HepG2 (cell line): Measurements from ENCODE around the gene FEM1B. TPM values are rescaled to one million over a fixed set of nuclear protein-coding genes. Genes with fewer than 3 reads are reported as not detected.

Experiments
- ATAC-seq: fragments of 200-7000 bp; cut with Tn5 transposase; 3 replicates; pipeline ENCODE4 v1.9.1; 2020; ENCODE audit warnings: mild to moderate bottlenecking, moderate library complexity
- BruUV-seq: library from RNA; stranded (reverse); fragments of 400-500 nt; replicated peaks from 2 replicates; lab custom pipeline; 2021; lab: Mats Ljungman, UMichigan
- CTCF ChIA-PET: fragments of 300-600 bp; formaldehyde crosslinking; extraction: SDS; loops from one replicate; lab custom pipeline; 2021; ENCODE audit warnings: low total read pairs, inconsistent platforms, low intra/inter-chr PET ratio; lab: Yijun Ruan, JAX
- POLR2A ChIA-PET: fragments of 350-600 bp; sonication (Branson Sonifier 250); formaldehyde crosslinking; loops from one replicate; lab custom pipeline; 2020; ENCODE audit warnings: antibody characterized with exemption, inconsistent platforms; lab: Yijun Ruan, JAX
- DNase-seq: peaks from one replicate; pipeline ENCODE4 v3.0.0-alpha.2; 2015; ENCODE audit warnings: low spot score
- FAIRE-seq: peaks from 3 replicates; lab custom pipeline; 2011; peaks lifted over from hg19 to GRCh38; lab: Jason Lieb, UNC
- H2AFZ ChIP-seq: one replicate; pipeline ENCODE4 v1.6.1; 2011; ENCODE audit warnings: low read length, inconsistent platforms
- H3K27ac ChIP-seq: fragments of 300-600 bp; 3 replicates; pipeline ENCODE4 v1.8.0; 2011; ENCODE audit warnings: mixed run types, mild to moderate bottlenecking, mixed read lengths, low read length, inconsistent platforms; ENCODE audit not compliant: insufficient read depth; ENCODE audit errors: extremely low read length
- H3K27me3 ChIP-seq, 2 experiments: fragments of 200-600 bp in 1 of 2; 2 replicates in 1 of 2; 3 replicates in 1 of 2; pipeline versions ENCODE4 v1.6.0 to v1.8.0; 2011; ENCODE audit warnings: low read length in 2 of 2, mild to moderate bottlenecking in 2 of 2, moderate library complexity in 2 of 2, inconsistent platforms in 1 of 2; ENCODE audit not compliant: insufficient read depth in 2 of 2, control insufficient read depth in 1 of 2
- H3K36me3 ChIP-seq, 2 experiments: fragments of 200-600 bp in 1 of 2; replicated peaks in 1 of 2; 2 replicates in 1 of 2; 3 replicates in 1 of 2; pipeline versions ENCODE4 v1.5.1 to v1.8.0; 2011; ENCODE audit warnings: low read length in 2 of 2, inconsistent platforms in 1 of 2; ENCODE audit not compliant: insufficient read depth in 2 of 2, control insufficient read depth in 1 of 2
- H3K4me1 ChIP-seq: 2 replicates; pipeline ENCODE4 v1.5.1; 2012; ENCODE audit warnings: low read length, inconsistent platforms; ENCODE audit not compliant: insufficient read depth
- H3K4me2 ChIP-seq: 2 replicates; pipeline ENCODE4 v1.6.0; 2011; ENCODE audit warnings: low read depth, low read length, inconsistent platforms
- H3K4me3 ChIP-seq, 3 experiments: fragments of 200-600 bp in 1 of 3; sonication (generic), shearing (Covaris generic) in 1 of 3; replicated peaks in 1 of 3; 2 replicates each; pipeline ENCODE4 v1.5.1; 2011 to 2016; ENCODE audit warnings: low read length in 3 of 3, inconsistent platforms in 2 of 3, low read depth in 2 of 3, mild to moderate bottlenecking in 2 of 3, control low read depth in 1 of 3, mixed read lengths in 1 of 3; ENCODE audit not compliant: insufficient read depth in 1 of 3
- H3K79me2 ChIP-seq: one replicate; pipeline ENCODE4 v1.6.1; 2011; ENCODE audit warnings: low read length, inconsistent platforms; ENCODE audit not compliant: insufficient read depth
- H3K9ac ChIP-seq: 2 replicates; pipeline ENCODE4 v1.6.0; 2011; ENCODE audit warnings: mild to moderate bottlenecking, low read depth, low read length, inconsistent platforms; ENCODE audit not compliant: insufficient read depth
- H3K9me3 ChIP-seq: 2 replicates; pipeline ENCODE4 v1.5.1; 2012; ENCODE audit warnings: mild to moderate bottlenecking, low read length
- H4K20me1 ChIP-seq: 2 replicates; pipeline ENCODE4 v1.6.0; 2011; ENCODE audit warnings: inconsistent platforms, mild to moderate bottlenecking, low read length, moderate library complexity; ENCODE audit not compliant: insufficient read depth
- BHLHE40 ChIP-seq: IDR thresholded peaks from 2 replicates; pipeline ENCODE4 v1.6.1; 2011; ENCODE audit warnings: low read length, improper control_type of control experiment
- BRD4 ChIP-seq: sonication (generic); formaldehyde crosslinking; IDR thresholded peaks from 2 replicates; pipeline ENCODE4 v1.4.0; 2020; ENCODE audit warnings: missing genetic modification reagents
- EZH2 ChIP-seq: conservative IDR thresholded peaks from 2 replicates; pipeline ENCODE4 v1.6.1; 2012; ENCODE audit warnings: mild to moderate bottlenecking, low read depth, low read length, moderate library complexity
- HCFC1 ChIP-seq: fragments of 150-350 bp; IDR thresholded peaks from 2 replicates; pipeline ENCODE4 v1.6.1; 2014; ENCODE audit warnings: low read depth, low read length
- MAFK ChIP-seq, 2 experiments: IDR thresholded peaks in 1 of 2; conservative IDR thresholded peaks in 1 of 2; 2 replicates each; pipeline ENCODE4 v1.6.1; 2011; ENCODE audit warnings: improper control_type of control experiment in 2 of 2, low read length in 2 of 2
- SRSF4 ChIP-seq: fragments of 200-400 bp; formaldehyde crosslinking; IDR thresholded peaks from one replicate; pipeline ENCODE4 v1.6.1; 2018; ENCODE audit warnings: mild to moderate bottlenecking, low read depth, low read length, moderate library complexity; ENCODE audit not compliant: poor library complexity, severe bottlenecking
- THYN1 ChIP-seq: sonication (generic); formaldehyde crosslinking; IDR thresholded peaks from 2 replicates; pipeline ENCODE4 v1.8.1; 2023; ENCODE audit warnings: low read depth, mild to moderate bottlenecking, moderate library complexity, missing genetic modification reagents, borderline replicate concordance
- ZNF562 ChIP-seq: sonication (generic); formaldehyde crosslinking; IDR thresholded peaks from 2 replicates; pipeline ENCODE4 v1.8.0; 2022; ENCODE audit warnings: missing genetic modification reagents, borderline replicate concordance
- ZNF605 ChIP-seq: sonication (generic); formaldehyde crosslinking; IDR thresholded peaks from 2 replicates; pipeline ENCODE4 v1.8.0; 2022; ENCODE audit warnings: mild to moderate bottlenecking, missing genetic modification reagents
- ZNF619 ChIP-seq: sonication (generic); formaldehyde crosslinking; IDR thresholded peaks from 2 replicates; pipeline ENCODE4 v1.4.0; 2020; ENCODE audit warnings: mild to moderate bottlenecking, missing genetic modification reagents
- ZNF644 ChIP-seq: IDR thresholded peaks from 2 replicates; pipeline ENCODE4 v1.6.1; 2016; ENCODE audit warnings: low read depth
- ZNF749 ChIP-seq: sonication (generic); formaldehyde crosslinking; IDR thresholded peaks from 2 replicates; pipeline ENCODE4 v1.8.0; 2022; ENCODE audit warnings: mild to moderate bottlenecking, missing genetic modification reagents, moderate library complexity, borderline replicate concordance
- WGBS: methylation state at CpG from one replicate; pipeline ENCODE4 v1.1.6; 2017; ENCODE audit warnings: low lambda C conversion rate; 5-methylcytosine and 5-hydroxymethylcytosine counted together
- in situ Hi-C: cut with HindIII; loops from 2 replicates; pipeline ENCODE4 v1.10.0; 2017; ENCODE audit warnings: low pct_unique_long_range_greater_than_20kb; ENCODE audit not compliant: extremely low pct_ligation_motif_present
- intact Hi-C: fragments of 100-400 bp; cut with micrococcal nuclease; formaldehyde crosslinking; loops from one replicate; pipeline ENCODE4 v1.10.0; 2022; ENCODE audit not compliant: unreplicated experiment
- polyA plus RNA-seq, 8 experiments: library from polyadenylated mRNA; depleted of rRNA in 3 of 8; stranded (reverse) in 7 of 8; unstranded in 1 of 8; fragments of >200 nt; fragmentation: Illumina TruSeq in 4 of 8; extraction: Trizol in 4 of 8; gene quantifications; 2 replicates each; pipeline versions ENCODE4 v1.2.1 to v1.2.3, GENCODE V29; 2011 to 2016; ENCODE audit warnings: low read depth in 4 of 8, missing spikeins in 1 of 8, mixed read lengths in 1 of 8; ENCODE audit not compliant: insufficient read depth in 1 of 8
- total RNA-seq, 5 experiments: library from RNA; depleted of rRNA; stranded (reverse); fragments of >200 nt; fragmentation: Illumina TruSeq; extraction: Trizol; gene quantifications; 2 replicates each; pipeline ENCODE4 v1.2.3, GENCODE V29; 2016; ENCODE audit warnings: low read depth in 1 of 5
- TF ChIP-seq, protein P1 (sequence below): sonication (generic); formaldehyde crosslinking; conservative IDR thresholded peaks from 2 replicates; pipeline ENCODE4 v1.4.0; 2020; ENCODE audit warnings: missing genetic modification reagents

The FEM1B gene
- total and polyA plus RNA-seq, 2 of the 13 experiments (the other 11 are each of a cell fraction or from before 2014, with no cell fraction given) = 38.1 to 40.0 TPM

DNA sequence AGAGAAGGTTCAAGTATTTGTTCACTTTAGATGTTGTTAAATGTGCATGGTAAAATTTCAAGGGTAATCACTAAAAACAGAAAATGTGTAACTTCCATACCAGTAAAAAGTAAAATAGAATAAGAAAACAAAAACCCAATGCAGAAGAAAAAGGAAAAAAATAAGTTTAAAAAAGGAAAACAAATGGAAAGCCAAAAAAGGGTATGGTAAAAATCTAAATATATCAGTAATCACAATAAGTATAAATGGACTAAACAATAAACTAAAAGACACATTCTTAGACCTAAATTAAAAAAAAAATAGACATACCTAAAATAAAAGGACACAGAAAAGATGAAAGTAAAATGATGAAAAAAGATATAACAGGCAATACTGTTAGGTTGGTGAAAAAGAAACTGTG, 38.5 kb upstream of the FEM1B start:
- H3K4me2 ChIP-seq = no peak overlapping the region
- ATAC-seq = no peak
- TF ChIP-seq ZNF749 (CRISPR knock-in tag) (no peak), THYN1 (CRISPR knock-in tag) (no peak), HCFC1 (no peak), SRSF4 (no peak)
- intact Hi-C loops (no loop called here), in situ Hi-C loops (no loop called here)
- H3K9me3 ChIP-seq = peaks cover under 1% of the 10 kb centered on the region; the same call in 1 of the 2 replicates
- peaks cover 11% of the 10 kb centered on the region for H3K4me1 ChIP-seq
- H3K79me2 ChIP-seq = no peaks in the 10 kb centered on the region
- H3K36me3 ChIP-seq = no peaks in the 10 kb centered on the region
- no peak for FAIRE-seq
- no TSS peak for BruUV-seq
- no peak overlapping the region for H3K4me3 ChIP-seq
- no peak for DNase-seq
- no peak overlapping the region for H3K27ac ChIP-seq
- ChIA-PET POLR2A (no interaction called here), CTCF (no interaction called here)
- H3K9ac ChIP-seq = no peak overlapping the region
- H4K20me1 ChIP-seq = no peaks in the 10 kb centered on the region
- no peak overlapping the region for H2AFZ ChIP-seq
- H3K27me3 ChIP-seq = 0 out of 5 replicates have a peak, but pooled peaks cover 0 to 3% of the 10 kb centered on the region in 2 experiments

DNA sequence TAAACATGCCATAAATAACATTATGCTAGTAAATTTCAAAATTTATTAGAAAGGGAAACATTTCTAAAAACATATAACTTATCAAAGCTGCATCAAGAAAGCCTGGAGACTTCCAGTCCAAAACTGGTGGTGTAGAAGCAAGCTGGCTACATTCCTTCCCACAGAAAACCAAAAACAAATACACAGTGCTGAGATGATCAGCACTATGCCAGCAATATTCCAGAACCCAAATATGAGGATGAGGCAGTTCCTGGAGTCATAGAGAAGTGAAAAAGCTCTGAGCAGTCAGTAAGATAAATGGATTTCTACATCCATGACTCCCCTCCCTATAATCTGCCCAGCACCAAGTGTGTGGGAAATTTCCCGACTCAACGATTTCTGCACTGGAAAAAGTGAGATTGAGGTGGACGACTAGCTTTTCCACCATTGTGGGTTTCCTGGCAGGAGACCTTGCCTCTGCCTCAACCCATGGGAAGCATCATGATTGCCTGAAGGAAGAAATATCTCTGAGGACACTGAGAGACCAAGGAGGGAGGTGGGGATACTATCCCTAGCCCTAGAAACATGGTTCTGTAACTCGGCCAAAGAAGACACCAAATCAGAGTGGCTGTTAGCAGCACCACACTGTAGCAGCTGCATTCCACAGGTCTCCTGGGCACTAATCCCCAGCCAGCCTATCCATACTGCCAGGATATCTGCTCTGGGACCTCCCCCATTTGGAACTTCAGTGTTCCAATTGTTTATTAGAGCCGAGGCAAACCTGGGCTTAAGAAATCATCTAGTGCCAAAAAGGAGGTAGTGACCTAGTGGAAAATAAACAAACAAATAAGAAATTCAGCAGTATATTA, 36.2 kb upstream of the FEM1B start:
- Histone ChIP-seq H3K27me3 (no peaks in the 10 kb centered on the region), H3K4me3 (no peak overlapping the region), H3K27ac (no peak overlapping the region), H3K9ac (no peak overlapping the region), H4K20me1 (no peaks in the 10 kb centered on the region), H3K79me2 (no peaks in the 10 kb centered on the region), H3K9me3 (peaks cover 8% of the 10 kb centered on the region), H2AFZ (no peak overlapping the region), H3K4me1 (no peaks in the 10 kb centered on the region), H3K4me2 (no peak overlapping the region), H3K36me3 (no peaks in the 10 kb centered on the region)
- 14% methylated on average over 5 of the region's 5 CpGs for WGBS
- CTCF ChIA-PET = no interaction called here
- POLR2A ChIA-PET = no interaction called here
- no TSS peak for BruUV-seq
- in situ Hi-C loops (no loop called here), intact Hi-C loops (no loop called here)
- TF ChIP-seq ZNF562 (no peak), ZNF605 (CRISPR knock-in tag) (no peak), BHLHE40 (no peak), ZNF644 (CRISPR knock-in tag) (no peak), MAFK (conservative IDR thresholded peaks at IDR 0.05 in 1 of 2, IDR thresholded peaks at IDR 0.05 in 1 of 2; ENCODE audit: low read length in 2 of 2) (no peak), ZNF619 (CRISPR knock-in tag) (no peak), EZH2 (no peak), BRD4 (CRISPR knock-in tag) (no peak)
- TF ChIP-seq, protein P1, sequence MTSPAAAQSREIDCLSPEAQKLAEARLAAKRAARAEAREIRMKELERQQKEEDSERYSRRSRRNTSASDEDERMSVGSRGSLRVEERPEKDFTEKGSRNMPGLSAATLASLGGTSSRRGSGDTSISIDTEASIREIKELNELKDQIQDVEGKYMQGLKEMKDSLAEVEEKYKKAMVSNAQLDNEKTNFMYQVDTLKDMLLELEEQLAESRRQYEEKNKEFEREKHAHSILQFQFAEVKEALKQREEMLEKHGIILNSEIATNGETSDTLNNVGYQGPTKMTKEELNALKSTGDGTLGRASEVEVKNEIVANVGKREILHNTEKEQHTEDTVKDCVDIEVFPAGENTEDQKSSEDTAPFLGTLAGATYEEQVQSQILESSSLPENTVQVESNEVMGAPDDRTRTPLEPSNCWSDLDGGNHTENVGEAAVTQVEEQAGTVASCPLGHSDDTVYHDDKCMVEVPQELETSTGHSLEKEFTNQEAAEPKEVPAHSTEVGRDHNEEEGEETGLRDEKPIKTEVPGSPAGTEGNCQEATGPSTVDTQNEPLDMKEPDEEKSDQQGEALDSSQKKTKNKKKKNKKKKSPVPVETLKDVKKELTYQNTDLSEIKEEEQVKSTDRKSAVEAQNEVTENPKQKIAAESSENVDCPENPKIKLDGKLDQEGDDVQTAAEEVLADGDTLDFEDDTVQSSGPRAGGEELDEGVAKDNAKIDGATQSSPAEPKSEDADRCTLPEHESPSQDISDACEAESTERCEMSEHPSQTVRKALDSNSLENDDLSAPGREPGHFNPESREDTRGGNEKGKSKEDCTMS (CRISPR knock-in tag) = no peak
- ATAC-seq (no peak), DNase-seq (no peak), FAIRE-seq (no peak)
